Fibroblast of lung (primary cell): ENCODE data around the gene KCNJ10. TPM values are rescaled to one million over a fixed set of nuclear protein-coding genes. Genes with fewer than 3 reads are reported as not detected.
A peak's percentile ranks its signal among the peaks of the same experiment; 100 is the strongest.

Experiments
- DNase-seq, 2 donors: peaks; one replicate each; pipeline versions ENCODE4 v3.0.0 to v3.0.0-alpha.2; 2010; ENCODE audit warnings: low read depth in 2 of 2
- H2AFZ ChIP-seq: 2 replicates; pipeline ENCODE4 v1.5.1; 2012; ENCODE audit warnings: low read length, control low read depth, inconsistent platforms
- H3K27ac ChIP-seq: 2 replicates; pipeline ENCODE4 v1.5.1; 2011; ENCODE audit warnings: low read length, control low read depth; ENCODE audit not compliant: insufficient read depth
- H3K27me3 ChIP-seq: 2 replicates; pipeline ENCODE4 v1.5.1; 2011; ENCODE audit warnings: mild to moderate bottlenecking, low read length; ENCODE audit not compliant: control insufficient read depth, insufficient read depth
- H3K36me3 ChIP-seq: 2 replicates; pipeline ENCODE4 v1.5.1; 2011; ENCODE audit warnings: low read length; ENCODE audit not compliant: control insufficient read depth, insufficient read depth
- H3K4me1 ChIP-seq: 2 replicates; pipeline ENCODE4 v1.5.1; 2011; ENCODE audit warnings: low read length; ENCODE audit not compliant: control insufficient read depth, insufficient read depth; ENCODE audit errors: extremely low read depth
- H3K4me2 ChIP-seq: 2 replicates; pipeline ENCODE4 v1.5.1; 2011; ENCODE audit warnings: low read length, control low read depth; ENCODE audit not compliant: insufficient read depth; ENCODE audit errors: extremely low read depth
- H3K4me3 ChIP-seq, 4 experiments: fragments of 200-600 bp in 1 of 4; sonication (generic) in 1 of 4; replicated peaks in 1 of 4; 2 replicates each; pipeline ENCODE4 v1.5.1; 2011 to 2016; ENCODE audit warnings: low read length in 4 of 4, low read depth in 3 of 4, mild to moderate bottlenecking in 3 of 4, control low read depth in 2 of 4, inconsistent platforms in 1 of 4, mixed read lengths in 1 of 4; ENCODE audit not compliant: insufficient read depth in 1 of 4; ENCODE audit errors: control extremely low read depth in 1 of 4
- H3K79me2 ChIP-seq: 2 replicates; pipeline ENCODE4 v1.5.1; 2012; ENCODE audit warnings: mild to moderate bottlenecking, low read length, inconsistent platforms; ENCODE audit not compliant: control insufficient read depth, insufficient read depth
- H3K9ac ChIP-seq: 2 replicates; pipeline ENCODE4 v1.5.1; 2011; ENCODE audit warnings: mild to moderate bottlenecking, low read length, control low read depth; ENCODE audit not compliant: insufficient read depth
- H3K9me3 ChIP-seq: 2 replicates; pipeline ENCODE4 v1.5.1; 2012; ENCODE audit warnings: low read depth, low read length; ENCODE audit not compliant: control insufficient read depth, insufficient read depth
- H4K20me1 ChIP-seq: 2 replicates; pipeline ENCODE4 v1.5.1; 2011; ENCODE audit warnings: low read length; ENCODE audit not compliant: control insufficient read depth, insufficient read depth; ENCODE audit errors: extremely low read depth
- EZH2 ChIP-seq: IDR thresholded peaks from 2 replicates; pipeline ENCODE4 v1.5.1; 2012; ENCODE audit warnings: low read length, control low read depth, mild to moderate bottlenecking; ENCODE audit errors: missing control alignments
- polyA plus RNA-seq, 2 donors: library from polyadenylated mRNA; depleted of rRNA in 1 of 2; stranded (reverse) in 1 of 2; unstranded in 1 of 2; fragments of >200 nt; gene quantifications; 2 replicates each; pipeline ENCODE4 v1.2.1, GENCODE V29; 2011 to 2012; ENCODE audit warnings: missing spikeins in 1 of 2
- total RNA-seq: library from RNA; depleted of rRNA; stranded (reverse); fragments of >200 nt; gene quantifications from 2 replicates; pipeline ENCODE4 v1.2.1, GENCODE V29; 2014
- TF ChIP-seq, protein P1 (sequence below), 2 donors: IDR thresholded peaks in 1 of 2; conservative IDR thresholded peaks in 1 of 2; 1 replicate in 1 of 2; 2 replicates in 1 of 2; pipeline ENCODE4 v1.5.1; 2011 to 2012; ENCODE audit warnings: low read length in 2 of 2, control low read depth in 1 of 2, inconsistent platforms in 1 of 2, low read depth in 1 of 2, mild to moderate bottlenecking in 1 of 2

Gene KCNJ10
- total and polyA plus RNA-seq, 2 donors (not counting 1 experiment from before 2014, with no cell fraction given): not detected

DNA sequence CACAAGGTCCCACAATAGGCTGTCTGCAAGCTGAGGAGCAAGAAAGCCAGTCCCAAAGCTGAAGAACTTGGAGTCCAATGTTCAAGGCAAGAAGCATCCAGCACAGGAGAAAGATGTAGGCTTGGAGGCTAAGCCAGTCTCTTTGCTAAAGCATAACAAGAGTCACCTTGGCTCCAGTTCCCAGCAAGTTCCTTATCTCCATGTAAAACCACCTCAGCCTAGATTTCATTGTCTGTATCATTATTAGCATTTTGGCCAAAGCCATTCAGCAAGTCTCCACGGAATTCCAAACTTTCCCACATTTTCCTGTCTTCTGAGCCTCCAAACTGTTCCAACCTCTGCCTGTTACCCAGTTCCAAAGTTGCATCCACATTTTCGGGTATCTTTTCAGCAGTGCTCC, 75.1 kb downstream of the KCNJ10 start:
- no peaks in the 10 kb centered on the region for H3K9me3 ChIP-seq
- H3K27ac ChIP-seq: no peak overlapping the region
- H2AFZ ChIP-seq: no peak overlapping the region
- H3K36me3 ChIP-seq: no peaks in the 10 kb centered on the region
- H3K79me2 ChIP-seq: no peaks in the 10 kb centered on the region
- no peaks in the 10 kb centered on the region for H3K4me1 ChIP-seq
- no peaks in the 10 kb centered on the region for H3K27me3 ChIP-seq
- no peak overlapping the region for H3K4me2 ChIP-seq
- H3K9ac ChIP-seq: no peak overlapping the region
- H4K20me1 ChIP-seq: no peaks in the 10 kb centered on the region
- no peak for TF ChIP-seq EZH2
- TF ChIP-seq, protein P1, sequence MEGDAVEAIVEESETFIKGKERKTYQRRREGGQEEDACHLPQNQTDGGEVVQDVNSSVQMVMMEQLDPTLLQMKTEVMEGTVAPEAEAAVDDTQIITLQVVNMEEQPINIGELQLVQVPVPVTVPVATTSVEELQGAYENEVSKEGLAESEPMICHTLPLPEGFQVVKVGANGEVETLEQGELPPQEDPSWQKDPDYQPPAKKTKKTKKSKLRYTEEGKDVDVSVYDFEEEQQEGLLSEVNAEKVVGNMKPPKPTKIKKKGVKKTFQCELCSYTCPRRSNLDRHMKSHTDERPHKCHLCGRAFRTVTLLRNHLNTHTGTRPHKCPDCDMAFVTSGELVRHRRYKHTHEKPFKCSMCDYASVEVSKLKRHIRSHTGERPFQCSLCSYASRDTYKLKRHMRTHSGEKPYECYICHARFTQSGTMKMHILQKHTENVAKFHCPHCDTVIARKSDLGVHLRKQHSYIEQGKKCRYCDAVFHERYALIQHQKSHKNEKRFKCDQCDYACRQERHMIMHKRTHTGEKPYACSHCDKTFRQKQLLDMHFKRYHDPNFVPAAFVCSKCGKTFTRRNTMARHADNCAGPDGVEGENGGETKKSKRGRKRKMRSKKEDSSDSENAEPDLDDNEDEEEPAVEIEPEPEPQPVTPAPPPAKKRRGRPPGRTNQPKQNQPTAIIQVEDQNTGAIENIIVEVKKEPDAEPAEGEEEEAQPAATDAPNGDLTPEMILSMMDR (conservative IDR thresholded peaks at IDR 0.05 in 1 of 2, IDR thresholded peaks at IDR 0.05 in 1 of 2; ENCODE audit: low read depth in 1 of 2, low read length in 2 of 2): no peak
- H3K4me3 ChIP-seq: no peak overlapping the region
- peak in 1 of 2 donors; percentile 50 for DNase-seq

DNA sequence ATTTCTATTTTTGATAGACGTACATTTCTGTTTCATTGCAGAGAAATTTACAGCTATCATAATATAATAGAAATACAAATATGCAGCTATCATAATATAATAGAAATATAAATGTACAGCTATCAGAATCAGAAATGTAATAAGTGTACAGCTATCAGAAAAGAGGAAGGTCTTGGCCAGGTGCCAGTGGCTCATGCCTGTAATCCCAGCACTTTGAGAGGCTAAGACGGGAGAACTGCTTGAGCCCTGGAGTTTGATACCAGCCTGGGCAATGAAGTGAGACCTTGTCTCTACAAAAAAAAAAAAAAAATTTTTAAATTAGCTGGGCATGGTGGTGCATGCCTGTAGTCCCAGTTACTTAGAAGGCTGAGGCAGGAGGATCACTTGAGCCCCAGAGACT, 76.0 kb downstream of the KCNJ10 start:
- H3K27me3 ChIP-seq: no peaks in the 10 kb centered on the region
- no peak overlapping the region for H3K4me3 ChIP-seq
- TF ChIP-seq, protein P1 (conservative IDR thresholded peaks at IDR 0.05 in 1 of 2, IDR thresholded peaks at IDR 0.05 in 1 of 2; ENCODE audit: low read depth in 1 of 2, low read length in 2 of 2): no peak
- TF ChIP-seq EZH2: no peak
- H3K9ac ChIP-seq: no peak overlapping the region
- no peaks in the 10 kb centered on the region for H3K4me1 ChIP-seq
- no peak overlapping the region for H3K4me2 ChIP-seq
- H3K36me3 ChIP-seq: no peaks in the 10 kb centered on the region
- H3K79me2 ChIP-seq: no peaks in the 10 kb centered on the region
- H4K20me1 ChIP-seq: no peaks in the 10 kb centered on the region
- no peak for DNase-seq
- no peaks in the 10 kb centered on the region for H3K9me3 ChIP-seq
- no peak overlapping the region for H3K27ac ChIP-seq
- H2AFZ ChIP-seq: no peak overlapping the region

DNA sequence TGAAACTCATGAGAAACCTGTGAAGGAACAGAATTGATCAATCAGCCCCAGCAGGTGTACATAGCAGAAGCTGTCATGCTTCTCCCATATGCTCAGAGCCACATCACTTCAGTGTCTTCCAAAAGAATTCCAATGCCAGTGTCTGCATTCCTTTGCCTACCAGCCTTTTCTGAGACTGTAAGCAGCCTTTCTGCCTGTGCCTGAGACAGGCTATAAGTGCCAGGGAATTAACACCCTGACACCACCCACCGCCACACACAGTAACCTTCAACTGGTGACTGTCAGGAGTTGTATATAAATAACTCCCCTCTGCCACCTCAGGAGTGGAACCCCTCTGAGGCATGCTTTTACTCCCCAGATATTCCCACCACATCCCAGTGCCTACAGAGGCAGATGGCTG, 77.8 kb downstream of the KCNJ10 start:
- DNase-seq: no peak
- Histone ChIP-seq H4K20me1 (no peaks in the 10 kb centered on the region), H2AFZ (no peak overlapping the region), H3K27ac (no peak overlapping the region), H3K27me3 (no peaks in the 10 kb centered on the region), H3K4me3 (no peak overlapping the region), H3K4me1 (no peaks in the 10 kb centered on the region), H3K9me3 (no peaks in the 10 kb centered on the region), H3K79me2 (no peaks in the 10 kb centered on the region), H3K9ac (no peak overlapping the region), H3K36me3 (no peaks in the 10 kb centered on the region), H3K4me2 (no peak overlapping the region)
- TF ChIP-seq EZH2: no peak
- TF ChIP-seq, protein P1 (conservative IDR thresholded peaks at IDR 0.05 in 1 of 2, IDR thresholded peaks at IDR 0.05 in 1 of 2; ENCODE audit: low read depth in 1 of 2, low read length in 2 of 2): no peak
